OCI-LY3 (cell line): ENCODE data around the gene JAZF1.

Experiments used
- CTCF ChIP-seq: fragments of 200-600, 300-600 bp; sonication (generic); IDR thresholded peaks from 2 replicates; pipeline ENCODE4 v1.5.1; 2014; ENCODE audit warnings: antibody characterized with exemption, low read length, low read depth
- EZH2phosphoT487 ChIP-seq: fragments of 200-600 bp; shearing (Covaris generic); IDR thresholded peaks from 2 replicates; pipeline ENCODE4 v1.6.1; 2018; ENCODE audit warnings: antibody characterized with exemption, mixed run types, low read depth

GRCh38 chr7:28064437-28064836, 116.2 kb downstream of the JAZF1 start:
- no peak for TF ChIP-seq CTCF
- no peak for TF ChIP-seq EZH2phosphoT487
